ENCODE measurements around the gene ENPP4.

GRCh38 chr6:46130666-46131065 is 877 bp downstream of the ENPP4 start:
- peak in 1 of 4 donors; percentile 10 for TF ChIP-seq POLR2AphosphoS5 (IDR thresholded peaks at IDR 0.05)
- no peak for TF ChIP-seq CTCF (IDR thresholded peaks at IDR 0.05)
- TF ChIP-seq EP300 (IDR thresholded peaks at IDR 0.05), result no peak

Measured in sigmoid colon (tissue), 4 donors.